Lower lobe of right lung (tissue), 2 donors: ENCODE measurements around the gene B3GALNT2. TPM values are rescaled to one million over a fixed set of nuclear protein-coding genes. Genes with fewer than 3 reads are reported as not detected.
"Not testable (repeated sequence)": the region's sequence is repeated elsewhere in the genome, so short reads cannot be mapped to it uniquely, and the experiment has no call there.

ENCODE experiments used
- ATAC-seq, 2 donors: fragments of 200-7000 bp; cut with Tn5 transposase; one replicate each; pipeline ENCODE4 v1.9.1; 2020 to 2022; ENCODE audit warnings: mild to moderate bottlenecking in 2 of 2, moderate library complexity in 2 of 2
- DNase-seq: peaks from one replicate; pipeline ENCODE4 v3.0.0-alpha.2; 2020
- H3K27ac ChIP-seq: fragments of 200-600 bp; one replicate; pipeline ENCODE4 v1.8.0; 2022
- H3K27me3 ChIP-seq: fragments of 200-600 bp; one replicate; pipeline ENCODE4 v1.8.0; 2022; ENCODE audit warnings: low read depth
- H3K36me3 ChIP-seq: fragments of 200-600 bp; one replicate; pipeline ENCODE4 v1.8.0; 2022; ENCODE audit warnings: mild to moderate bottlenecking
- H3K4me1 ChIP-seq: fragments of 200-600 bp; one replicate; pipeline ENCODE4 v1.8.0; 2022
- H3K4me3 ChIP-seq: fragments of 200-600 bp; one replicate; pipeline ENCODE4 v1.8.0; 2022; ENCODE audit warnings: mild to moderate bottlenecking
- H3K9me3 ChIP-seq: fragments of 200-600 bp; one replicate; pipeline ENCODE4 v1.8.0; 2022
- CTCF ChIP-seq: fragments of 200-600 bp; IDR thresholded peaks from one replicate; pipeline ENCODE4 v1.8.0; 2022; ENCODE audit warnings: antibody characterized with exemption, mild to moderate bottlenecking
- intact Hi-C: fragments of 100-400 bp; cut with DNase I; formaldehyde crosslinking; loops from one replicate; pipeline ENCODE4 v1.11.0; 2022
- total RNA-seq: library from RNA; stranded (reverse); fragmentation: NEBNext Ultra II Directional; extraction: Animal tissue kit (Norgen Biotek cat#: 25700); gene quantifications from one replicate; pipeline ENCODE4 v1.2.1, GENCODE V29; 2021
- donor health status: DM: no; HTN: yes; CAD: no; lungs with severe emphysema.

The B3GALNT2 gene
- total RNA-seq, 1 donor from 2014 or later = 15.5 TPM

- peaks cover 35% of the 10 kb centered on the region for H3K36me3 ChIP-seq
- no peaks in the 10 kb centered on the region for H3K9me3 ChIP-seq
- no peak for TF ChIP-seq CTCF
- DNase-seq = no peak
- no peaks in the 10 kb centered on the region for H3K4me1 ChIP-seq
- ATAC-seq = no peak
- intact Hi-C loops = no loop called here
- H3K27me3 ChIP-seq = no peaks in the 10 kb centered on the region
- H3K4me3 ChIP-seq = no peak overlapping the region
- H3K27ac ChIP-seq = no peak overlapping the region
These were observed 21.2 kb downstream of the B3GALNT2 start for GRCh38 chr1:235483090-235483489.

GRCh38 chr1:235473806-235474205, 30.4 kb downstream of the B3GALNT2 start:
- DNase-seq (no peak), ATAC-seq (no peak)
- H3K27ac ChIP-seq = no peak overlapping the region
- H3K4me1 ChIP-seq = no peaks in the 10 kb centered on the region
- peaks cover 22% of the 10 kb centered on the region for H3K36me3 ChIP-seq
- no peak for TF ChIP-seq CTCF
- H3K9me3 ChIP-seq = no peaks in the 10 kb centered on the region
- intact Hi-C loops = no loop called here
- no peaks in the 10 kb centered on the region for H3K27me3 ChIP-seq
- H3K4me3 ChIP-seq = no peak overlapping the region

DNA sequence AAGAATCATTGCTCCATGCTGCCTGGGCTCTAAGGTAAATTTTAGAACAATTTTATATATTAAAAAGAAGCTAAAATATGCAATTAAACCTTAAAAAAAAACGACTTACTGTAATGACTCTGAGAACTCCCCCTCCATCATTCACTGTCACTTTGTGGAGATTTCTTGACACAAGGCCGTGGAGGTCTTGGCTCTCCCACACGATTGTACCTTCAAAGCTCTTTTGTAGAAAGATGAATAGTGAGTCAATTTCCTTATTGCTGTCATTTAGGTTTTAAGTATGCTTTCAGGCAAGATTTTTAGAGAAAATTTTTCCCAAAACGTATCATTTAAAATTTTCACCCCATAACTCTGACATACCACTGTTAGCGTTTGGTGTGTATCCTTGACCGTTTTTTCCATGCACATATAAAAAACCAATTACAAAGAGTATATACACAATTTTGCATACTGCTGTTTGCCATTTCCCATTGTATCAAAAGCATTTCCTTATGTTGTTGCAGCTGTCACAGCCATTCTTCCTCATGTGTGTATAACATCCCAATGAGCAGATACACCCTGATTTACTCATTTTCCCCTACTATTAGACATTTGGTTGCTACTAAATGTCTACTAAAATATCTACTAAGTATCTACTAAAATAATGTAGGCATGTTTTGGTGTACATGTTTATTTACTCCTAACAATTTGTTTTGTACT, 33.4 kb downstream of the B3GALNT2 start:
- Histone ChIP-seq H3K36me3 (peaks cover 13% of the 10 kb centered on the region), H3K27me3 (no peaks in the 10 kb centered on the region), H3K9me3 (no peaks in the 10 kb centered on the region), H3K4me3 (no peak overlapping the region), H3K4me1 (no peaks in the 10 kb centered on the region), H3K27ac (no peak overlapping the region)
- no peak for TF ChIP-seq CTCF
- DNase-seq = no peak
- ATAC-seq = no peak
- intact Hi-C loops = no loop called here

- H3K9me3 ChIP-seq, H3K27ac ChIP-seq, intact Hi-C loops, H3K4me1 ChIP-seq, H3K4me3 ChIP-seq, H3K27me3 ChIP-seq, DNase-seq, ATAC-seq, H3K36me3 ChIP-seq: not testable (repeated sequence)
These were observed 34.4 kb downstream of the B3GALNT2 start for GRCh38 chr1:235469897-235470296.

- Histone ChIP-seq H3K4me1 (no peaks in the 10 kb centered on the region), H3K27ac (no peak overlapping the region), H3K4me3 (no peak overlapping the region), H3K27me3 (no peaks in the 10 kb centered on the region), H3K9me3 (no peaks in the 10 kb centered on the region), H3K36me3 (peaks cover 5% of the 10 kb centered on the region)
- DNase-seq = no peak
- intact Hi-C loops = no loop called here
- no peak for ATAC-seq
- TF ChIP-seq CTCF = no peak
These were observed 35.3 kb downstream of the B3GALNT2 start for GRCh38 chr1:235468970-235469369.

GRCh38 chr1:235468004-235468403, 36.2 kb downstream of the B3GALNT2 start:
- Histone ChIP-seq H3K36me3 (peaks cover 5% of the 10 kb centered on the region), H3K27me3 (no peaks in the 10 kb centered on the region), H3K4me1 (no peaks in the 10 kb centered on the region), H3K4me3 (no peak overlapping the region), H3K27ac (no peak overlapping the region), H3K9me3 (no peaks in the 10 kb centered on the region)
- no peak for ATAC-seq
- DNase-seq = no peak
- intact Hi-C loops = no loop called here
- TF ChIP-seq CTCF = no peak
